ENCODE data around the gene ECT2L. TPM values are rescaled to one million over a fixed set of nuclear protein-coding genes. Genes with fewer than 3 reads are reported as not detected.

Gene ECT2L
- total and polyA plus RNA-seq, 4 donors = under 0.01 to 0.32 TPM; not detected in 2

DNA sequence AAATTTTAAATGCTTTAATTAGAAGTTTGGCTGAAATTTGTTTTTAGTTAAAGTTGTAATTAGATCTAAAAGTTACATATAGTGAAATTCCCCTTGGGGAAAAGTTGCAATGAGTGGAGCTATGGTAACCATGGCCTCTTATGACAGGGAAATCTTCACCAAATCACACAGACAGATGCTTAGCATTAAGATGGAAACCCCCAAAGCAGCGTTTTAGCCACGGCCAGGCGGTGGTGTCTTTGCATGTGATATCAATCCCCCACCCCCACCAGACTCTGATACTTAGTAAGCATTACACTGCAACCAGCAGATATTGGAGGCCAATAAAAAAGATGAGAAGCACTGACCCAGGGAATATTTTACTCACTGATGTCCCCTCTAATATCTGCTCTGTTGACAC is 116.4 kb downstream of the ECT2L start:
- Histone ChIP-seq H3K36me3 (ENCODE audit: control insufficient read depth in 4 of 4, insufficient read depth in 3 of 4, low read depth in 1 of 4, low read length in 3 of 4) (peaks cover 9 to 71% (median 65%) of the 10 kb centered on the region in 4 donors), H3K4me1 (ENCODE audit: control insufficient read depth in 4 of 4, insufficient read depth in 4 of 4, low read length in 3 of 4) (no peaks in the 10 kb centered on the region), H3K27me3 (ENCODE audit: control insufficient read depth in 4 of 4, insufficient read depth in 4 of 4, low read length in 3 of 4) (no peaks in the 10 kb centered on the region), H3K27ac (ENCODE audit: low read depth in 1 of 2, low read length in 2 of 2) (no peak overlapping the region), H3K9me3 (ENCODE audit: control insufficient read depth in 4 of 4, low read length in 3 of 4) (no peaks in the 10 kb centered on the region), H3K9ac (ENCODE audit: low read depth in 1 of 2, low read length in 2 of 2) (no peak overlapping the region), H3K4me3 (ENCODE audit: low read depth in 1 of 3, low read length in 3 of 3) (no peak overlapping the region)
- 82% methylated on average over 3 of the region's 3 CpGs for WGBS
- TF ChIP-seq YY1 (IDR thresholded peaks at IDR 0.05) (no peak), RAD21 (IDR thresholded peaks at IDR 0.05) (no peak), JUND (IDR thresholded peaks at IDR 0.05) (no peak), EGR1 (IDR thresholded peaks at IDR 0.05; ENCODE audit: low read depth in 2 of 2) (no peak)
- TF ChIP-seq, protein P1, sequence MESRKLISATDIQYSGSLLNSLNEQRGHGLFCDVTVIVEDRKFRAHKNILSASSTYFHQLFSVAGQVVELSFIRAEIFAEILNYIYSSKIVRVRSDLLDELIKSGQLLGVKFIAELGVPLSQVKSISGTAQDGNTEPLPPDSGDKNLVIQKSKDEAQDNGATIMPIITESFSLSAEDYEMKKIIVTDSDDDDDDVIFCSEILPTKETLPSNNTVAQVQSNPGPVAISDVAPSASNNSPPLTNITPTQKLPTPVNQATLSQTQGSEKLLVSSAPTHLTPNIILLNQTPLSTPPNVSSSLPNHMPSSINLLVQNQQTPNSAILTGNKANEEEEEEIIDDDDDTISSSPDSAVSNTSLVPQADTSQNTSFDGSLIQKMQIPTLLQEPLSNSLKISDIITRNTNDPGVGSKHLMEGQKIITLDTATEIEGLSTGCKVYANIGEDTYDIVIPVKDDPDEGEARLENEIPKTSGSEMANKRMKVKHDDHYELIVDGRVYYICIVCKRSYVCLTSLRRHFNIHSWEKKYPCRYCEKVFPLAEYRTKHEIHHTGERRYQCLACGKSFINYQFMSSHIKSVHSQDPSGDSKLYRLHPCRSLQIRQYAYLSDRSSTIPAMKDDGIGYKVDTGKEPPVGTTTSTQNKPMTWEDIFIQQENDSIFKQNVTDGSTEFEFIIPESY (IDR thresholded peaks at IDR 0.05) = no peak
- no peak for DNase-seq (ENCODE audit: low spot score)

DNA sequence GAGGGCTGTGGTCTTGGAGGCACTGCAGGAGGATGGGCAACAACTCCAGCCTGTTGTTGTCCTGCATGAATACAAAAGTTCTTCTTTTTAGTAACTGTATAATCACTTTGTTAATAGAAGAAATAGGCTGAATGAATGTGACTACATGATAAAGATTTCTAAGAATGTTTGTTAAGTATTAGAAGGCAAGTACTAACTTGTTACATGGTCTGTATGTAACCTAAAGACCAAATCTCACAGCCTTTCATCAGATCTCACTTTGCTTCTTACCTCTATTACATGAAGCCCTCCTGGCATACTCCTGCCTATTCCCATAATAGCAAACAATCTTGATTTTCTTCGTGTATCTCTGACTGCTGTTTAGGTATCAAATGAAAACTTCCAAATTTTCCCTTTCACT is 118.8 kb downstream of the ECT2L start:
- Histone ChIP-seq H3K9ac (ENCODE audit: low read depth in 1 of 2, low read length in 2 of 2) (no peak overlapping the region), H3K4me1 (ENCODE audit: control insufficient read depth in 4 of 4, insufficient read depth in 4 of 4, low read length in 3 of 4) (no peaks in the 10 kb centered on the region), H3K27me3 (ENCODE audit: control insufficient read depth in 4 of 4, insufficient read depth in 4 of 4, low read length in 3 of 4) (no peaks in the 10 kb centered on the region), H3K9me3 (ENCODE audit: control insufficient read depth in 4 of 4, low read length in 3 of 4) (no peaks in the 10 kb centered on the region), H3K4me3 (ENCODE audit: low read depth in 1 of 3, low read length in 3 of 3) (no peak overlapping the region), H3K36me3 (ENCODE audit: control insufficient read depth in 4 of 4, insufficient read depth in 3 of 4, low read depth in 1 of 4, low read length in 3 of 4) (peaks cover 8 to 63% (median 51%) of the 10 kb centered on the region in 4 donors), H3K27ac (ENCODE audit: low read depth in 1 of 2, low read length in 2 of 2) (no peak overlapping the region)
- TF ChIP-seq SP1 (IDR thresholded peaks at IDR 0.05) (no peak), JUND (IDR thresholded peaks at IDR 0.05) (no peak)
- WGBS = 89% methylated on average over 1 of the region's 1 CpG
- no peak for DNase-seq (ENCODE audit: low spot score)

DNA sequence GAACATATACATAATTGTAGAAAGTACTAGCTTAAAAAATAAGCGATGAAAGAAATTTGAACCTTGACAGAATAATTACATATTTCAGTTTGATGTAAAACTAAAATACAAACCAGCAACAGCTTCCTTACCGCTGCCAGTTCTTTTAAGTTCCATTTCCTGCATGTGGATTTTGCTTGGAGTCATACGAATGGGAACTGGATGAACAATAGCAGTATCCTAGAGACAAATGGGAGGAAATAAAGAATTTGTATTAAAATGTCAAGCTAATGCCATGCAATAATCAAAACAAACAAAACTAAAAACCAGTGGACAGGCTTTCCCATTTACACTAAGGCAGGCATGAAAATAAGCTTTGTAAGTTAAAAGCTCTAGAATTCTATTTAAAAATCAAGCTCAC is 125.0 kb downstream of the ECT2L start:
- H3K9ac ChIP-seq (ENCODE audit: low read depth in 1 of 2, low read length in 2 of 2) = no peak overlapping the region
- no peak for TF ChIP-seq HNF4G (IDR thresholded peaks at IDR 0.05)
- no peak for TF ChIP-seq YY1 (IDR thresholded peaks at IDR 0.05)
- TF ChIP-seq RAD21 (IDR thresholded peaks at IDR 0.05) = no peak
- TF ChIP-seq EGR1 (IDR thresholded peaks at IDR 0.05; ENCODE audit: low read depth in 2 of 2) = no peak
- no peak for TF ChIP-seq RXRA (IDR thresholded peaks at IDR 0.05)
- TF ChIP-seq SP1 (IDR thresholded peaks at IDR 0.05) = no peak
- no peak for TF ChIP-seq GABPA (IDR thresholded peaks at IDR 0.05 in 1 of 2, conservative IDR thresholded peaks at IDR 0.05 in 1 of 2)
- no peak for TF ChIP-seq NR2F2 (IDR thresholded peaks at IDR 0.05)
- TF ChIP-seq FOXA2 (IDR thresholded peaks at IDR 0.05) = no peak
- TF ChIP-seq, protein P1 (IDR thresholded peaks at IDR 0.05) = no peak
- TF ChIP-seq FOXA1 (IDR thresholded peaks at IDR 0.05) = no peak
- TF ChIP-seq JUND (IDR thresholded peaks at IDR 0.05) = no peak
- TF ChIP-seq, protein P2, sequence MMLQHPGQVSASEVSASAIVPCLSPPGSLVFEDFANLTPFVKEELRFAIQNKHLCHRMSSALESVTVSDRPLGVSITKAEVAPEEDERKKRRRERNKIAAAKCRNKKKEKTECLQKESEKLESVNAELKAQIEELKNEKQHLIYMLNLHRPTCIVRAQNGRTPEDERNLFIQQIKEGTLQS (IDR thresholded peaks at IDR 0.05) = no peak
- 91% methylated on average over 3 of the region's 3 CpGs for WGBS
- no peaks in the 10 kb centered on the region for H3K27me3 ChIP-seq (ENCODE audit: control insufficient read depth in 4 of 4, insufficient read depth in 4 of 4, low read length in 3 of 4)
- H3K4me1 ChIP-seq (ENCODE audit: control insufficient read depth in 4 of 4, insufficient read depth in 4 of 4, low read length in 3 of 4) = peaks cover 0 to 4% (median 0%) of the 10 kb centered on the region in 4 donors
- peaks cover 2 to 27% (median 17%) of the 10 kb centered on the region in 4 donors for H3K36me3 ChIP-seq (ENCODE audit: control insufficient read depth in 4 of 4, insufficient read depth in 3 of 4, low read depth in 1 of 4, low read length in 3 of 4)
- no peak overlapping the region for H3K4me3 ChIP-seq (ENCODE audit: low read depth in 1 of 3, low read length in 3 of 3)
- no peak for DNase-seq (ENCODE audit: low spot score)
- no peak overlapping the region for H3K27ac ChIP-seq (ENCODE audit: low read depth in 1 of 2, low read length in 2 of 2)
- no peaks in the 10 kb centered on the region for H3K9me3 ChIP-seq (ENCODE audit: control insufficient read depth in 4 of 4, low read length in 3 of 4)
